Lung (tissue), 12 donors: Measurements from ENCODE around the gene C22orf39. TPM values are rescaled to one million over a fixed set of nuclear protein-coding genes. Genes with fewer than 3 reads are reported as not detected.

Experiments used
- ATAC-seq: fragments of 200-7000 bp; cut with Tn5 transposase; one replicate; pipeline ENCODE4 v1.9.1; 2020; ENCODE audit warnings: moderate number of reproducible peaks; ENCODE audit not compliant: insufficient read depth, low FRiP score
- DNase-seq, 3 donors: peaks; one replicate each; pipeline ENCODE4 v3.0.0-alpha.2; 2013 to 2017
- H3K27ac ChIP-seq, 2 donors: one replicate each; pipeline ENCODE4 v1.5.1; 2013; ENCODE audit warnings: mild to moderate bottlenecking in 2 of 2, moderate library complexity in 2 of 2, control low read depth in 1 of 2, inconsistent platforms in 1 of 2, low read depth in 1 of 2, low read length in 1 of 2
- H3K27me3 ChIP-seq, 3 donors: one replicate each; pipeline ENCODE4 v1.5.1; 2013; ENCODE audit warnings: low read length in 2 of 3; ENCODE audit not compliant: control insufficient read depth in 3 of 3, insufficient read depth in 3 of 3
- H3K36me3 ChIP-seq, 4 donors: one replicate each; pipeline ENCODE4 v1.5.1; 2013; ENCODE audit warnings: low read length in 4 of 4, mild to moderate bottlenecking in 1 of 4, moderate library complexity in 1 of 4; ENCODE audit not compliant: control insufficient read depth in 4 of 4, insufficient read depth in 4 of 4
- H3K4me1 ChIP-seq, 5 donors: one replicate each; pipeline ENCODE4 v1.5.1; 2013; ENCODE audit warnings: low read length in 5 of 5, mild to moderate bottlenecking in 2 of 5, moderate library complexity in 1 of 5; ENCODE audit not compliant: control insufficient read depth in 5 of 5, insufficient read depth in 5 of 5
- H3K4me3 ChIP-seq: one replicate; pipeline ENCODE4 v1.5.1; 2013; ENCODE audit warnings: mild to moderate bottlenecking, control low read depth, moderate library complexity
- H3K9ac ChIP-seq, 2 donors: one replicate each; pipeline ENCODE4 v1.5.1; 2013; ENCODE audit warnings: low read length in 2 of 2, control low read depth in 1 of 2; ENCODE audit not compliant: insufficient read depth in 1 of 2
- H3K9me3 ChIP-seq, 4 donors: one replicate each; pipeline ENCODE4 v1.5.1; 2013; ENCODE audit warnings: low read length in 3 of 4, mild to moderate bottlenecking in 1 of 4, moderate library complexity in 1 of 4; ENCODE audit not compliant: control insufficient read depth in 4 of 4, insufficient read depth in 3 of 4
- WGBS, 2 donors: extraction: QIAGEN DNeasy Blood & Tissue Kit; methylation state at CpG; one replicate each; pipeline ENCODE4 v1.1.7; 2013; 5-methylcytosine and 5-hydroxymethylcytosine counted together
- polyA plus RNA-seq, 2 donors: library from polyadenylated mRNA; stranded (reverse); fragments of 200-250 nt; gene quantifications; one replicate each; pipeline ENCODE4 v1.2.1, GENCODE V29; 2013
- total RNA-seq, 2 donors: library from RNA; depleted of rRNA in 1 of 2; stranded (reverse); fragments of >200 nt in 1 of 2; gene quantifications; one replicate each; pipeline ENCODE4 v1.2.1, GENCODE V29; 2014 to 2021
- TF ChIP-seq, protein P1 (sequence below): IDR thresholded peaks from 2 replicates; pipeline ENCODE4 v1.5.1; 2012; ENCODE audit warnings: mild to moderate bottlenecking; ENCODE audit errors: control extremely low read depth, extremely low read depth
- donor health status: control.
- donor health status: control.
- donor health status: Bipolar disorder and iron deficiency.
- donor health status: healthy.
- donor health status: DM: yes; HTN: yes; CAD: no.

C22orf39 gene
- total and polyA plus RNA-seq, 4 donors = 24.2 to 39.9 (median 28.6) TPM

DNA sequence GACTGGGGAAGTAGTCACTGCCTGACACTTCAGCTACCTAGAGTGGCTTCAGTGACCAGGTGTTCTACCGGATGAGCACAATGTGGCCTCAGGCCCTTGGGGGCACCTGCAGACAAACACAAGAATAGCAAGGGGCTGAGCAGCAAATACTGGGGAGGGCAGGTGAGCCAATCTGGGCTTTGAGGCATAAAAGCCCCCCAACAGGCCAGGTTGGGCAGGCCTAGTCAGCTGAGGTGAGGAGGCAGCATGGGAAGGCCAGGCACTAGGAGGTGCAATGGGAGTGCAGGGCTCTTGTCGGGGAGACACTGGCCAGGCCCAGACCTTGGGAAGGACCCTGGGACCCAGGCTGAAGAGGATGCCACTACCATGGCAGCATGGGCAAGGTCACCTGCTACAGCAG, 22.5 kb upstream of the C22orf39 start:
- Histone ChIP-seq H3K4me3 (no peak overlapping the region), H3K27me3 (no peaks in the 10 kb centered on the region), H3K27ac (no peak overlapping the region), H3K36me3 (peaks cover 32 to 70% (median 35%) of the 10 kb centered on the region in 4 donors), H3K4me1 (no peaks in the 10 kb centered on the region), H3K9ac (no peak overlapping the region), H3K9me3 (no peaks in the 10 kb centered on the region)
- 94 to 100% methylated on average over 2 of the region's 2 CpGs for WGBS, 2 donors
- TF ChIP-seq, protein P1, sequence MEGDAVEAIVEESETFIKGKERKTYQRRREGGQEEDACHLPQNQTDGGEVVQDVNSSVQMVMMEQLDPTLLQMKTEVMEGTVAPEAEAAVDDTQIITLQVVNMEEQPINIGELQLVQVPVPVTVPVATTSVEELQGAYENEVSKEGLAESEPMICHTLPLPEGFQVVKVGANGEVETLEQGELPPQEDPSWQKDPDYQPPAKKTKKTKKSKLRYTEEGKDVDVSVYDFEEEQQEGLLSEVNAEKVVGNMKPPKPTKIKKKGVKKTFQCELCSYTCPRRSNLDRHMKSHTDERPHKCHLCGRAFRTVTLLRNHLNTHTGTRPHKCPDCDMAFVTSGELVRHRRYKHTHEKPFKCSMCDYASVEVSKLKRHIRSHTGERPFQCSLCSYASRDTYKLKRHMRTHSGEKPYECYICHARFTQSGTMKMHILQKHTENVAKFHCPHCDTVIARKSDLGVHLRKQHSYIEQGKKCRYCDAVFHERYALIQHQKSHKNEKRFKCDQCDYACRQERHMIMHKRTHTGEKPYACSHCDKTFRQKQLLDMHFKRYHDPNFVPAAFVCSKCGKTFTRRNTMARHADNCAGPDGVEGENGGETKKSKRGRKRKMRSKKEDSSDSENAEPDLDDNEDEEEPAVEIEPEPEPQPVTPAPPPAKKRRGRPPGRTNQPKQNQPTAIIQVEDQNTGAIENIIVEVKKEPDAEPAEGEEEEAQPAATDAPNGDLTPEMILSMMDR = no peak
- ATAC-seq (no peak), DNase-seq (no peak)

DNA sequence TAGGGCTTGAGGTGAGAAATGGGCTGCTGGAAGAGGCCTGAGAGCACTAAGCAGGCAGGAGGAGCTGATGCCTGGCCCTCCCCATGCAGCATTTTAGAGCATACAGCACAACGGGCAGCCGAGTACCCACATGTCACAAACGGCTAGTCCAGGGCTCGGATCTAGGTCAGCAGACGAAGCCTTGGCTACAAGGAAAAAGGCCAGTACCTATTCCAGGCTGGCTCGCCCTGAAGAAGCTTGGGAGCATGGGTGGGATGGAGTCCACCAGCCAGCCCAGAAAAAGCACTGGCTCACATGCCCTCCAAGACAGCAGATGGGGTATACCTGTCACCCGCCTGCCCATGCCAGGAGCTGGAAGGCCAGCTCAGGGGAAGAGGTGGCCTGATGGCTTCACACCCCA, 21.9 kb upstream of the C22orf39 start:
- DNase-seq (no peak), ATAC-seq (no peak)
- 97 to 99% methylated on average over 7 of the region's 7 CpGs for WGBS, 2 donors
- Histone ChIP-seq H3K9me3 (no peaks in the 10 kb centered on the region), H3K27me3 (no peaks in the 10 kb centered on the region), H3K4me3 (no peak overlapping the region), H3K4me1 (no peaks in the 10 kb centered on the region), H3K9ac (no peak overlapping the region), H3K27ac (no peak overlapping the region), H3K36me3 (peaks cover 34 to 71% (median 38%) of the 10 kb centered on the region in 4 donors)
- TF ChIP-seq, protein P1 = no peak

DNA sequence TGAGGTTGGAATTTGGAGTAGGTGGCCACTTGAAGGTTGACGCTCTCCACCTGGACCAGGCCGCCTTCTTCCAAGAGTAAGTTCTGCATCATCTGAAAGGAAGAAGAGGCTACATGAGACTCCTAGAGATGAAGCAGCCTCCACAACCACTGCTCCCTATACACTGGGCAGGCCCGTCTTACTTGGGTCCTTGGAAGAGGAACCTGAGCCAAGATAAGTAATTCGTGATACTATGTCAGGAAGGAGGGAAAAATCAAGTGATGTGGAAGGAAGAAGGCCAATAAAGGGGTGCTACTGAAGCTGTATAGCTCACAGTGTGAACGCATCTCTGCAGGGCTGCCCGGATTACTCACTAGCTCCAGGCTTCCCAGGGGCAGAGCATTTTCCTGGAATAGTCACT, 20.4 kb upstream of the C22orf39 start:
- Histone ChIP-seq H3K9ac (no peak overlapping the region), H3K27ac (no peak overlapping the region), H3K4me1 (no peaks in the 10 kb centered on the region), H3K9me3 (no peaks in the 10 kb centered on the region), H3K36me3 (peaks cover 30 to 67% (median 34%) of the 10 kb centered on the region in 4 donors), H3K27me3 (no peaks in the 10 kb centered on the region), H3K4me3 (no peak overlapping the region)
- 97 to 99% methylated on average over 6 of the region's 6 CpGs for WGBS, 2 donors
- no peak for ATAC-seq
- no peak for DNase-seq
- TF ChIP-seq, protein P1 = no peak
